Neural cell (in vitro differentiated cells): ENCODE measurements around the gene GRID1. TPM values are rescaled to one million over a fixed set of nuclear protein-coding genes. Genes with fewer than 3 reads are reported as not detected.

ENCODE experiments used
- H2AFZ ChIP-seq: fragments of 200-600, 300-800 bp; sonication (generic), shearing (Covaris generic); 2 replicates; pipeline ENCODE4 v1.6.0; 2014; ENCODE audit warnings: low read depth, mild to moderate bottlenecking, antibody characterized with exemption, low read length, moderate library complexity
- H3F3A ChIP-seq: fragments of 200-600 bp; shearing (Covaris generic); 2 replicates; pipeline ENCODE4 v1.6.1; 2016; ENCODE audit warnings: mild to moderate bottlenecking, moderate library complexity, mixed read lengths, antibody characterized with exemption, low read length; ENCODE audit not compliant: insufficient read depth, poor library complexity, severe bottlenecking
- H3K27ac ChIP-seq: fragments of 200-600, 300-800 bp; sonication (generic), shearing (Covaris generic); 2 replicates; pipeline ENCODE4 v1.5.1; 2014; ENCODE audit warnings: mild to moderate bottlenecking, low read length, moderate library complexity
- H3K27me3 ChIP-seq: fragments of 300-800, 200-600 bp; sonication (generic), shearing (Covaris generic); 2 replicates; pipeline ENCODE4 v1.6.0; 2014; ENCODE audit warnings: mild to moderate bottlenecking, low read depth, low read length, moderate library complexity; ENCODE audit not compliant: insufficient read depth
- H3K36me3 ChIP-seq: fragments of 300-800, 200-600 bp; sonication (generic), shearing (Covaris generic); 2 replicates; pipeline ENCODE4 v1.5.1; 2014; ENCODE audit warnings: mild to moderate bottlenecking, antibody characterized with exemption, low read length, moderate library complexity; ENCODE audit not compliant: insufficient read depth
- H3K4me2 ChIP-seq: fragments of 300-800, 200-600 bp; sonication (generic), shearing (Covaris generic); 2 replicates; pipeline ENCODE4 v1.6.0; 2014; ENCODE audit warnings: mild to moderate bottlenecking, low read length
- H3K4me3 ChIP-seq: fragments of 300-800, 200-600 bp; sonication (generic), shearing (Covaris generic); 2 replicates; pipeline ENCODE4 v1.5.1; 2014; ENCODE audit warnings: mild to moderate bottlenecking, low read length, moderate library complexity
- H3K79me2 ChIP-seq: fragments of 200-600 bp; shearing (Covaris generic); replicated peaks from 2 replicates; pipeline ENCODE4 v1.6.0; 2014; ENCODE audit warnings: mild to moderate bottlenecking, low read length, moderate library complexity; ENCODE audit not compliant: insufficient read depth
- H3K9ac ChIP-seq: fragments of 300-800, 200-600 bp; sonication (generic), shearing (Covaris generic); 2 replicates; pipeline ENCODE4 v1.6.1; 2016; ENCODE audit warnings: mild to moderate bottlenecking, low read length, mixed read lengths
- H3K9me2 ChIP-seq: fragments of 200-600 bp; shearing (Covaris generic); 2 replicates; pipeline ENCODE4 v1.6.1; 2016; ENCODE audit warnings: mild to moderate bottlenecking, low read length, mixed read lengths; ENCODE audit not compliant: insufficient read depth
- H3K9me3 ChIP-seq: fragments of 200-600, 300-800 bp; sonication (generic), shearing (Covaris generic); 2 replicates; pipeline ENCODE4 v1.6.1; 2016; ENCODE audit warnings: mild to moderate bottlenecking, mixed run types, low read length, moderate library complexity, mixed read lengths
- H4K20me1 ChIP-seq: fragments of 200-600 bp; shearing (Covaris generic); 2 replicates; pipeline ENCODE4 v1.6.1; 2016; ENCODE audit warnings: mild to moderate bottlenecking, mixed run types; ENCODE audit not compliant: insufficient read depth
- EP300 ChIP-seq: fragments of 450-650 bp; conservative IDR thresholded peaks from 2 replicates; pipeline ENCODE4 v1.6.1; 2014; ENCODE audit warnings: antibody characterized with exemption, mild to moderate bottlenecking, moderate library complexity; ENCODE audit not compliant: poor library complexity, severe bottlenecking
- EZH2 ChIP-seq: fragments of 200-600, 300-800 bp; shearing (Covaris generic), sonication (generic); IDR thresholded peaks from 2 replicates; pipeline ENCODE4 v1.6.1; 2014; ENCODE audit warnings: antibody characterized with exemption, low read length, borderline replicate concordance, mild to moderate bottlenecking; ENCODE audit not compliant: insufficient read depth, poor library complexity, severe bottlenecking
- MXI1 ChIP-seq: fragments of 450-650 bp; conservative IDR thresholded peaks from 2 replicates; pipeline ENCODE4 v1.6.1; 2014; ENCODE audit warnings: antibody characterized with exemption, mild to moderate bottlenecking; ENCODE audit not compliant: poor library complexity, severe bottlenecking
- POLR2AphosphoS5 ChIP-seq: IDR thresholded peaks from 2 replicates; pipeline ENCODE4 v1.6.1; 2012
- RAD21 ChIP-seq: fragments of 450-650 bp; conservative IDR thresholded peaks from 2 replicates; pipeline ENCODE4 v1.6.1; 2014; ENCODE audit warnings: antibody characterized with exemption, mild to moderate bottlenecking, moderate library complexity
- REST ChIP-seq: IDR thresholded peaks from 2 replicates; pipeline ENCODE4 v1.6.1; 2012; ENCODE audit warnings: borderline replicate concordance
- SMC3 ChIP-seq: fragments of 450-650 bp; conservative IDR thresholded peaks from 2 replicates; pipeline ENCODE4 v1.6.1; 2014; ENCODE audit warnings: antibody characterized with exemption, mild to moderate bottlenecking, moderate library complexity; ENCODE audit not compliant: poor library complexity
- TAF1 ChIP-seq: IDR thresholded peaks from 2 replicates; pipeline ENCODE4 v1.6.1; 2012; ENCODE audit warnings: low read depth
- polyA plus RNA-seq: library from polyadenylated mRNA; depleted of rRNA; stranded (reverse); fragments of >200 nt; gene quantifications from 2 replicates; pipeline ENCODE4 v1.2.3, GENCODE V29; 2014
- TF ChIP-seq, protein P1 (sequence below): fragments of 450-650 bp; IDR thresholded peaks from 2 replicates; pipeline ENCODE4 v1.5.1; 2014; ENCODE audit warnings: antibody characterized with exemption, mild to moderate bottlenecking, moderate library complexity; ENCODE audit not compliant: poor library complexity, severe bottlenecking

Gene GRID1
- polyA plus RNA-seq, 1 donor from 2014 or later = 7.3 TPM

GRCh38 chr10:86188796-86189558 lies 177.6 kb downstream of the GRID1 start:
- TF ChIP-seq SMC3 (no peak), RAD21 (no peak), MXI1 (no peak), TAF1 (no peak), EP300 (no peak)
- TF ChIP-seq, protein P1, sequence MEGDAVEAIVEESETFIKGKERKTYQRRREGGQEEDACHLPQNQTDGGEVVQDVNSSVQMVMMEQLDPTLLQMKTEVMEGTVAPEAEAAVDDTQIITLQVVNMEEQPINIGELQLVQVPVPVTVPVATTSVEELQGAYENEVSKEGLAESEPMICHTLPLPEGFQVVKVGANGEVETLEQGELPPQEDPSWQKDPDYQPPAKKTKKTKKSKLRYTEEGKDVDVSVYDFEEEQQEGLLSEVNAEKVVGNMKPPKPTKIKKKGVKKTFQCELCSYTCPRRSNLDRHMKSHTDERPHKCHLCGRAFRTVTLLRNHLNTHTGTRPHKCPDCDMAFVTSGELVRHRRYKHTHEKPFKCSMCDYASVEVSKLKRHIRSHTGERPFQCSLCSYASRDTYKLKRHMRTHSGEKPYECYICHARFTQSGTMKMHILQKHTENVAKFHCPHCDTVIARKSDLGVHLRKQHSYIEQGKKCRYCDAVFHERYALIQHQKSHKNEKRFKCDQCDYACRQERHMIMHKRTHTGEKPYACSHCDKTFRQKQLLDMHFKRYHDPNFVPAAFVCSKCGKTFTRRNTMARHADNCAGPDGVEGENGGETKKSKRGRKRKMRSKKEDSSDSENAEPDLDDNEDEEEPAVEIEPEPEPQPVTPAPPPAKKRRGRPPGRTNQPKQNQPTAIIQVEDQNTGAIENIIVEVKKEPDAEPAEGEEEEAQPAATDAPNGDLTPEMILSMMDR = no peak
- Histone ChIP-seq H3F3A (no peaks in the 10 kb centered on the region), H3K27me3 (no peaks in the 10 kb centered on the region), H3K9me2 (no peaks in the 10 kb centered on the region), H3K9me3 (no peaks in the 10 kb centered on the region), H3K4me3 (no peak overlapping the region), H3K79me2 (no peaks in the 10 kb centered on the region), H3K36me3 (no peaks in the 10 kb centered on the region), H3K4me2 (no peak overlapping the region), H3K27ac (no peak overlapping the region), H3K9ac (no peak overlapping the region), H4K20me1 (no peaks in the 10 kb centered on the region), H2AFZ (no peak overlapping the region)

DNA sequence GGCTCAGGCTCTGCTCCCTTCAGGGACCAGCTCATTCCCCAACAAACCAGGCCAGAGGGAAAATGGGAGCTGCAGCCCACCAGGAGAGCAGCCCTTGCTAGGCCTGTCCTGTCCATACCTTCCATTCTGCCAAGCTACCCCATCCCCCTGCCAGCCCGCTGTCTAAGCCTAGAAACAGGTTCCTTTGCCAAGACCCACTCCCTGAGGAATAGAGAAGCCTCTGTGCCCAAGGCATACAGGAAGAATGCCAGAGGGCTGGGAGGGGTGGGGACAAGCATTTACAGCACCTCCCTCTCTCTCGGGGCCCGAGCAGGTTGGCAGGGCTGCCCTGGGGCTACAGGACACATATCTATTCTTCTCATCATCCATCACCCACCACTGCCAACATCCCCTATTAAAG lies 178.3 kb downstream of the GRID1 start:
- H3K27me3 ChIP-seq = no peaks in the 10 kb centered on the region
- H3K9me2 ChIP-seq = no peaks in the 10 kb centered on the region
- TF ChIP-seq TAF1 (no peak), EZH2 (no peak)
- H3K9ac ChIP-seq = no peak overlapping the region
- H4K20me1 ChIP-seq = no peaks in the 10 kb centered on the region
- H3K27ac ChIP-seq = no peak overlapping the region
- no peaks in the 10 kb centered on the region for H3K79me2 ChIP-seq
- no peak overlapping the region for H2AFZ ChIP-seq
- no peaks in the 10 kb centered on the region for H3F3A ChIP-seq
- no peak overlapping the region for H3K4me3 ChIP-seq
- no peak overlapping the region for H3K4me2 ChIP-seq
- no peaks in the 10 kb centered on the region for H3K9me3 ChIP-seq
- H3K36me3 ChIP-seq = no peaks in the 10 kb centered on the region

- TF ChIP-seq, protein P1 = no peak
- TF ChIP-seq POLR2AphosphoS5 (no peak), RAD21 (no peak), REST (no peak), EP300 (no peak), SMC3 (no peak), EZH2 (no peak)
- Histone ChIP-seq H4K20me1 (no peaks in the 10 kb centered on the region), H3K27me3 (no peaks in the 10 kb centered on the region), H3K79me2 (no peaks in the 10 kb centered on the region), H3K9me2 (no peaks in the 10 kb centered on the region), H3K36me3 (no peaks in the 10 kb centered on the region), H2AFZ (no peak overlapping the region), H3K9ac (no peak overlapping the region), H3K4me3 (no peak overlapping the region), H3K9me3 (no peaks in the 10 kb centered on the region), H3K4me2 (no peak overlapping the region), H3K27ac (no peak overlapping the region), H3F3A (no peaks in the 10 kb centered on the region)
These were observed 178.9 kb downstream of the GRID1 start for GRCh38 chr10:86187499-86188239.
